Measurements from ENCODE around the gene FXYD5. TPM values are rescaled to one million over a fixed set of nuclear protein-coding genes. Genes with fewer than 3 reads are reported as not detected.

The FXYD5 gene
- polyA plus RNA-seq, 1 donor from 2014 or later: not detected

GRCh38 chr19:35174226-35174625, 19.7 kb downstream of the FXYD5 start:
- no peak overlapping the region for H3K4me2 ChIP-seq (ENCODE audit: low read length)
- no peaks in the 10 kb centered on the region for H3K79me2 ChIP-seq (replicated peaks; ENCODE audit: insufficient read depth, low read length)
- H3K9me3 ChIP-seq (ENCODE audit: low read length): no peaks in the 10 kb centered on the region
- H4K20me1 ChIP-seq (ENCODE audit: insufficient read depth): no peaks in the 10 kb centered on the region
- no peak overlapping the region for H3K27ac ChIP-seq (ENCODE audit: low read length)
- H3K27me3 ChIP-seq (ENCODE audit: insufficient read depth, low read depth, low read length): no peaks in the 10 kb centered on the region
- no peaks in the 10 kb centered on the region for H3K9me2 ChIP-seq (ENCODE audit: insufficient read depth, low read length)
- H3F3A ChIP-seq (ENCODE audit: insufficient read depth, low read length, poor library complexity, severe bottlenecking): no peaks in the 10 kb centered on the region
- no peak overlapping the region for H3K4me3 ChIP-seq (ENCODE audit: low read length)
- TF ChIP-seq POLR2AphosphoS5 (IDR thresholded peaks at IDR 0.05): no peak
- TF ChIP-seq EZH2 (IDR thresholded peaks at IDR 0.05; ENCODE audit: borderline replicate concordance, insufficient read depth, low read length, poor library complexity, severe bottlenecking): no peak
- TF ChIP-seq REST (IDR thresholded peaks at IDR 0.05; ENCODE audit: borderline replicate concordance): no peak
- no peak for TF ChIP-seq EP300 (conservative IDR thresholded peaks at IDR 0.05; ENCODE audit: poor library complexity, severe bottlenecking)
- no peak for TF ChIP-seq CTCF (IDR thresholded peaks at IDR 0.05; ENCODE audit: poor library complexity, severe bottlenecking)
- no peak for TF ChIP-seq MXI1 (conservative IDR thresholded peaks at IDR 0.05; ENCODE audit: poor library complexity, severe bottlenecking)
- no peak for TF ChIP-seq SMC3 (conservative IDR thresholded peaks at IDR 0.05; ENCODE audit: poor library complexity)
- TF ChIP-seq RAD21 (conservative IDR thresholded peaks at IDR 0.05): no peak
- TF ChIP-seq TAF1 (IDR thresholded peaks at IDR 0.05; ENCODE audit: low read depth): no peak
- H3K9ac ChIP-seq (ENCODE audit: low read length): no peak overlapping the region
- no peaks in the 10 kb centered on the region for H3K36me3 ChIP-seq (ENCODE audit: insufficient read depth, low read length)
- no peak overlapping the region for H2AFZ ChIP-seq (ENCODE audit: low read depth, low read length)

GRCh38 chr19:35176181-35176570, 21.6 kb downstream of the FXYD5 start:
- Histone ChIP-seq H3K4me3 (ENCODE audit: low read length) (no peak overlapping the region), H3F3A (ENCODE audit: insufficient read depth, low read length, poor library complexity, severe bottlenecking) (no peaks in the 10 kb centered on the region), H3K79me2 (replicated peaks; ENCODE audit: insufficient read depth, low read length) (no peaks in the 10 kb centered on the region), H3K27ac (ENCODE audit: low read length) (no peak overlapping the region), H3K36me3 (ENCODE audit: insufficient read depth, low read length) (no peaks in the 10 kb centered on the region), H3K9ac (ENCODE audit: low read length) (no peak overlapping the region), H3K4me2 (ENCODE audit: low read length) (no peak overlapping the region), H2AFZ (ENCODE audit: low read depth, low read length) (no peak overlapping the region), H4K20me1 (ENCODE audit: insufficient read depth) (no peaks in the 10 kb centered on the region), H3K9me2 (ENCODE audit: insufficient read depth, low read length) (no peaks in the 10 kb centered on the region), H3K27me3 (ENCODE audit: insufficient read depth, low read depth, low read length) (no peaks in the 10 kb centered on the region), H3K9me3 (ENCODE audit: low read length) (no peaks in the 10 kb centered on the region)
- TF ChIP-seq EP300 (conservative IDR thresholded peaks at IDR 0.05; ENCODE audit: poor library complexity, severe bottlenecking) (no peak), REST (IDR thresholded peaks at IDR 0.05; ENCODE audit: borderline replicate concordance) (no peak), MXI1 (conservative IDR thresholded peaks at IDR 0.05; ENCODE audit: poor library complexity, severe bottlenecking) (no peak), POLR2AphosphoS5 (IDR thresholded peaks at IDR 0.05) (no peak), RAD21 (conservative IDR thresholded peaks at IDR 0.05) (no peak), CTCF (IDR thresholded peaks at IDR 0.05; ENCODE audit: poor library complexity, severe bottlenecking) (no peak), TAF1 (IDR thresholded peaks at IDR 0.05; ENCODE audit: low read depth) (no peak), EZH2 (IDR thresholded peaks at IDR 0.05; ENCODE audit: borderline replicate concordance, insufficient read depth, low read length, poor library complexity, severe bottlenecking) (no peak), SMC3 (conservative IDR thresholded peaks at IDR 0.05; ENCODE audit: poor library complexity) (no peak)
